Effector memory CD4-positive, alpha-beta T cell (primary cell): ENCODE results near the gene FARS2.

Source experiments
- DNase-seq, 3 donors: peaks; one replicate each; pipeline ENCODE4 v3.0.0-alpha.2; 2020
- H3K27ac ChIP-seq: 2 replicates; pipeline ENCODE4 v1.7.0; 2013; ENCODE audit warnings: mild to moderate bottlenecking, low read length, moderate library complexity; ENCODE audit not compliant: insufficient read depth, poor library complexity, severe bottlenecking
- H3K27me3 ChIP-seq: replicated peaks from 2 replicates; pipeline ENCODE4 v1.7.0; 2013; ENCODE audit warnings: mild to moderate bottlenecking, low read length; ENCODE audit not compliant: insufficient read depth, control insufficient read depth, poor library complexity, severe bottlenecking
- H3K36me3 ChIP-seq: 2 replicates; pipeline ENCODE4 v1.7.0; 2013; ENCODE audit warnings: mild to moderate bottlenecking, low read length, moderate library complexity; ENCODE audit not compliant: control insufficient read depth, insufficient read depth
- H3K4me1 ChIP-seq: 2 replicates; pipeline ENCODE4 v1.7.0; 2013; ENCODE audit warnings: low read length, mild to moderate bottlenecking; ENCODE audit not compliant: control insufficient read depth, insufficient read depth, poor library complexity, severe bottlenecking
- H3K4me3 ChIP-seq: 2 replicates; pipeline ENCODE4 v1.7.0; 2013; ENCODE audit warnings: low read length, low read depth, mild to moderate bottlenecking; ENCODE audit not compliant: insufficient read depth, poor library complexity, severe bottlenecking
- H3K9me3 ChIP-seq: 2 replicates; pipeline ENCODE4 v1.7.0; 2013; ENCODE audit warnings: mild to moderate bottlenecking, low read length, moderate library complexity; ENCODE audit not compliant: control insufficient read depth

The FARS2 gene

GRCh38 chr6:5673019-5673790 is 411.9 kb downstream of the FARS2 start:
- no peaks in the 10 kb centered on the region for H3K27me3 ChIP-seq
- no peak overlapping the region for H3K27ac ChIP-seq
- DNase-seq = no peak
- H3K4me1 ChIP-seq = peaks cover under 1% of the 10 kb centered on the region
- H3K4me3 ChIP-seq = no peak overlapping the region
- H3K36me3 ChIP-seq = no peaks in the 10 kb centered on the region
- no peaks in the 10 kb centered on the region for H3K9me3 ChIP-seq

DNA sequence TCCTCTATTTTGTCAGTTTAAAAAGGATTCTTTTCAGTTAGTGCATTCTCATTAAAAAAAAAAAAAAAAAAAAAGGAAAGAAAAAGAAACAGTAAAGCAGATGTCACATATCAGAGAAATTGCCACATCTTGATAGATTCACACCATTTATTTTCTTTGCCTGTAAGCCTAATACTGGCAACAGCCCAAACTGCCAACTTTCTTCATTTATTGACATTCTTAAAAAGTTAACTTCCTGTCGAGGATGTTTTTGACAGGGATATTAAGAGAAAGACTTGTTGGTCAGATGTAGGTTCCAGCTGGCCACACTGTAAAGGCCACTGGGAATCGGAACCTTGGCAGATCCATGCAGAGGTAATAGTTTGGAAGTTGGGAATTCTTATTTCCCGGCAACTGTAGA is 412.8 kb downstream of the FARS2 start:
- Histone ChIP-seq H3K36me3 (no peaks in the 10 kb centered on the region), H3K27ac (no peak overlapping the region), H3K27me3 (no peaks in the 10 kb centered on the region), H3K9me3 (no peaks in the 10 kb centered on the region), H3K4me3 (no peak overlapping the region), H3K4me1 (no peaks in the 10 kb centered on the region)
- no peak for DNase-seq

DNA sequence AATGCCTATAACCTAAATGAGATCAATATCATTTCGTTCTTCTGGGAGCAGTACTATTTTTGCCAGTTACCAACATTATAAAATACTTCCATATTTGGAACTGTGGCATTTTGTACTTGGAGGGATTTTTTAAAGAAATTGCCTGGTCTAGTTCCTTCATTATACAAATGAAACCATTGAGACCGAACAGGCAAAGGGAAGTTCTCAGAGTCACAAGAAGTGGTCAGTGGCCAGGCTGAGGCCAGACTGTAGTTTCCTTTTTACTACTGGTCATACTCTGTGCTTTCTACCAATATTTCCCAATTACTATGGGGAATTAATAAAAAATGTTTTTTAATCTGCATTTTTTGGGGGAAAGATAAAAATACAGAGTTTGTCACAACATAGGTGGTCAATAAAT is 413.4 kb downstream of the FARS2 start:
- Histone ChIP-seq H3K27ac (no peak overlapping the region), H3K27me3 (no peaks in the 10 kb centered on the region), H3K36me3 (no peaks in the 10 kb centered on the region), H3K4me1 (no peaks in the 10 kb centered on the region), H3K9me3 (no peaks in the 10 kb centered on the region), H3K4me3 (no peak overlapping the region)
- no peak for DNase-seq

GRCh38 chr6:5676701-5677100 is 415.4 kb downstream of the FARS2 start:
- no peak for DNase-seq
- H3K4me1 ChIP-seq = no peaks in the 10 kb centered on the region
- H3K36me3 ChIP-seq = no peaks in the 10 kb centered on the region
- H3K9me3 ChIP-seq = no peaks in the 10 kb centered on the region
- no peaks in the 10 kb centered on the region for H3K27me3 ChIP-seq
- no peak overlapping the region for H3K4me3 ChIP-seq
- H3K27ac ChIP-seq = no peak overlapping the region

- Histone ChIP-seq H3K4me1 (no peaks in the 10 kb centered on the region), H3K36me3 (no peaks in the 10 kb centered on the region), H3K27ac (no peak overlapping the region), H3K9me3 (no peaks in the 10 kb centered on the region), H3K4me3 (no peak overlapping the region), H3K27me3 (no peaks in the 10 kb centered on the region)
- no peak for DNase-seq
Measured at GRCh38 chr6:5677219-5678000, 416.1 kb downstream of the FARS2 start.

- Histone ChIP-seq H3K27ac (no peak overlapping the region), H3K4me3 (no peak overlapping the region), H3K36me3 (no peaks in the 10 kb centered on the region), H3K27me3 (no peaks in the 10 kb centered on the region), H3K9me3 (no peaks in the 10 kb centered on the region), H3K4me1 (no peaks in the 10 kb centered on the region)
- no peak for DNase-seq
Measured at GRCh38 chr6:5679270-5679669, 418.0 kb downstream of the FARS2 start.

GRCh38 chr6:5679691-5680090 is 418.4 kb downstream of the FARS2 start:
- no peaks in the 10 kb centered on the region for H3K4me1 ChIP-seq
- H3K9me3 ChIP-seq = no peaks in the 10 kb centered on the region
- no peak overlapping the region for H3K4me3 ChIP-seq
- no peaks in the 10 kb centered on the region for H3K27me3 ChIP-seq
- no peaks in the 10 kb centered on the region for H3K36me3 ChIP-seq
- no peak for DNase-seq
- no peak overlapping the region for H3K27ac ChIP-seq

DNA sequence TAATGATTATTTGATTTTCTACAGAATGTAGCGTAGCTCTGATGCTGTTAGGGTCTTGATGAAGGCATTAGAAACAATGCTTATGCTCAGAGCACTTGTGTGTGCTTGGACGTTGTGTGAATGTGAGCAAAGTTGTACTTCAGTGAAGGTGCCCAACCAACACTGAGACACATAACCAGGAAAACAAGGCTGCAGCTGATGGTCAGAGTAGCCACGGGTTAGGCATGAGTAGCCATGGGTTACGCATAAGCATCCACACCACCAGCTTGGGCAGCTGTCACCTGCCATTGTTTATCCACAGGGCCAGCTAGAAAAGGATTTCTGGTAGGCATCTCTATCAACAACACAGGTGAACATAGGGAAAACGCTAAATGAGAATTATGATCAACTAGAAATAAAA is 418.8 kb downstream of the FARS2 start:
- no peak for DNase-seq
- no peaks in the 10 kb centered on the region for H3K36me3 ChIP-seq
- H3K4me1 ChIP-seq = no peaks in the 10 kb centered on the region
- no peaks in the 10 kb centered on the region for H3K9me3 ChIP-seq
- no peak overlapping the region for H3K4me3 ChIP-seq
- H3K27ac ChIP-seq = no peak overlapping the region
- H3K27me3 ChIP-seq = no peaks in the 10 kb centered on the region

DNA sequence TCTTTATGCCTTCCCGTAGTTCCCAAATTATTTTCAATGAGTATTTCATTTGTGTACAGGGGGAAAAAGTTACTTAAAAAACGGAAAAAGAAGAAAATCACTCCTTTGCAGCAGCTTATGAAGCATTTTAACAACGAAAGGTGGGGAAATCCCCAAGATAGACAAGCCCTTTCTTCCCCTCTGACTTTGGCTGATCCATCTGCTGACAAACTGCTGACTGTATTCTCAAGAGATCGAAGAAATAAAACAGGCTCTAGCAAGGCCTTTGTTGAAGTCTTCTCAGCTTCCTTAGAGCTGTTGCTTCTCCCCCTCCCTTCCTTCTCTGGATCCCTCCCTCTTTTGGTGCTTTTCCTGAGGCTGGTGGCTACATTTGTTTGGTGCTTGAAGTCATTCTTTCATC is 420.2 kb downstream of the FARS2 start:
- H3K4me3 ChIP-seq = no peak overlapping the region
- H3K36me3 ChIP-seq = no peaks in the 10 kb centered on the region
- H3K9me3 ChIP-seq = no peaks in the 10 kb centered on the region
- no peak overlapping the region for H3K27ac ChIP-seq
- no peaks in the 10 kb centered on the region for H3K27me3 ChIP-seq
- DNase-seq = no peak
- H3K4me1 ChIP-seq = no peaks in the 10 kb centered on the region

- no peaks in the 10 kb centered on the region for H3K27me3 ChIP-seq
- H3K4me3 ChIP-seq = no peak overlapping the region
- H3K27ac ChIP-seq = no peak overlapping the region
- no peaks in the 10 kb centered on the region for H3K36me3 ChIP-seq
- H3K4me1 ChIP-seq = no peaks in the 10 kb centered on the region
- no peaks in the 10 kb centered on the region for H3K9me3 ChIP-seq
- no peak for DNase-seq
Measured at GRCh38 chr6:5682530-5682929, 421.2 kb downstream of the FARS2 start.
